ES-I3 (cell line): ENCODE data around the gene TASP1.
"Not testable (repeated sequence)": the region's sequence is repeated elsewhere in the genome, so short reads cannot be mapped to it uniquely, and the experiment has no call there.

Experiments
- H3K36me3 ChIP-seq: 2 replicates; pipeline ENCODE4 v1.6.1; 2013; ENCODE audit warnings: mild to moderate bottlenecking, low read length, control low read depth, moderate library complexity; ENCODE audit not compliant: insufficient read depth
- H3K4me1 ChIP-seq: 2 replicates; pipeline ENCODE4 v1.6.1; 2013; ENCODE audit warnings: mild to moderate bottlenecking, control low read depth, low read length; ENCODE audit not compliant: insufficient read depth
- H3K9ac ChIP-seq: 2 replicates; pipeline ENCODE4 v1.6.1; 2013; ENCODE audit warnings: low read depth, mild to moderate bottlenecking, low read length, moderate library complexity
- H3K9me3 ChIP-seq: 2 replicates; pipeline ENCODE4 v1.6.1; 2013; ENCODE audit warnings: mild to moderate bottlenecking, low read length, moderate library complexity; ENCODE audit not compliant: control insufficient read depth, insufficient read depth

The TASP1 gene

DNA sequence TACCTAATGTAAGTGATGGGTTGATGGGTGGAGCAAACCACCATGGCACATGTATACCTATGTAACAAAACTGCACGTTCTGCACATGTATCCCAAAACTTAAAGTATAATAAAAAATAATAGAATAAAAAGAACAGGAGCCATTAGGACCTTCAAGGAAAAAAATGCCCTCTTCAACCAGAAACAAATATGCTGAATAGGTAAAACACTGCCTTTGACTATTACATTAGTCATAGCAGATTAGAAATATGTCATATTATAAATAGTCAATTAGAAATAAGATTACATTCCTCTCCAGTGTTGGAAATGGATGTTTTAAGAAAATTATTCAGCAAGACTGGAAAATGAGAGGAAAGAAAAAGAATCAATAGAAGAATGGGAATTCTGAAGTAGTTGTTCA is 153.7 kb downstream of the TASP1 start:
- H3K9ac ChIP-seq: not testable (repeated sequence)

DNA sequence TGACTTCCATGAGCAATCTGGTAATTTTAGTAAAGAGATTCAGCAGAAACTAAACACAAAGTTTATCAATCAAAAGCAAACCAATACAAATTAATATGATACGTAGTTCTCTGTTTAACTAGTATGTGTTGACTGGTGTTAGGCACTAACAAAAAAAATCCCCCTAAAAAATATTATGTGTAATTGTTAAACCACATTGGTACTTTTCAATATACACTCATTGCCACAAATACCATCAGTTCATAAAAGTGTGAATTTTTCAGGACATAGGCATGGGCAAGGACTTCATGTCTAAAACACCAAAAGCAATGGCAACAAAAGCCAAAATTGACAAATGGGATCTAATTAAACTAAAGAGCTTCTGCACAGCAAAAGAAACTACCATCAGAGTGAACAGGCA is 155.3 kb downstream of the TASP1 start:
- not testable (repeated sequence) for H3K9ac ChIP-seq, H3K4me1 ChIP-seq, H3K9me3 ChIP-seq, H3K36me3 ChIP-seq

More for the DNA sequence above, 153.7 kb downstream of the TASP1 start:
- H3K36me3 ChIP-seq, H3K4me1 ChIP-seq, H3K9me3 ChIP-seq: not testable (repeated sequence)

DNA sequence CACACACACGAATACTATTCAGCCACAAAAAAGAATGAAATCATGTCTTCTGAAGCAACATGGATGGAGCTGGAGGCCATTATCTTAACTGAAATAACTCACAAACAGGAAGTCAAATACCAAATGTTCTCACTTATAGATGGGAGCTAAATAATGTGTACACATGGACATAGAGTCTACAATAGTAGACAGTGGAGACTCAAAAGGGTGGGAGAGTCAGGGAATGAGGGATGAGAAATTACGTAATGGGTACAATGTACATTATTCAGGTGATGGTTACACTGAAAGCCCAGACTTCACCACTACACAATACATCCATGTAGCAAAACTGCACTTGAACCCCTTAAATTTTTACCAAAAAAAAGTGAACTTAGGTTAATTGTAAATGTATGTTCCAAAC is 160.4 kb downstream of the TASP1 start:
- no peak overlapping the region for H3K9ac ChIP-seq
- H3K36me3 ChIP-seq: peaks cover 5% of the 10 kb centered on the region; the same call in 1 of the 2 replicates
- H3K9me3 ChIP-seq: no peaks in the 10 kb centered on the region
- no peaks in the 10 kb centered on the region for H3K4me1 ChIP-seq

DNA sequence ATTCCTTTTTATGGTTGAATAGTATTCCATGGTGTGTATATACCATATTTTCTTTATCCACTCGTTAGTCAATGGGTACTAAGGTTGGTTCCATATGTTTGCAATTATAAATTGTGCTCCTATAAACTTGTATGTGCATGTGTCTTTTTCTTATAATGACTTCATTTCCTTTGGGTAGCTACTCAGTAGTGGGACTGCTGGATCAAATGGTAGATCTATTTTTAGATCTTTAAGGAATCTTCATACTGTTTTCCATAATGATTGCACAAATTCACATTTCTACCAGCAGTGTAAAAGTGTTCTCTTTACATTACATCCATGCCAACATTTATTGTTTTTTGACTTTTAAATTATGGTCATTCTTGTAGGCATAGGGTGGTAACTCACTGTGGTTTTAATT is 164.3 kb downstream of the TASP1 start:
- no peaks in the 10 kb centered on the region for H3K36me3 ChIP-seq
- no peaks in the 10 kb centered on the region for H3K9me3 ChIP-seq
- no peaks in the 10 kb centered on the region for H3K4me1 ChIP-seq
- no peak overlapping the region for H3K9ac ChIP-seq

DNA sequence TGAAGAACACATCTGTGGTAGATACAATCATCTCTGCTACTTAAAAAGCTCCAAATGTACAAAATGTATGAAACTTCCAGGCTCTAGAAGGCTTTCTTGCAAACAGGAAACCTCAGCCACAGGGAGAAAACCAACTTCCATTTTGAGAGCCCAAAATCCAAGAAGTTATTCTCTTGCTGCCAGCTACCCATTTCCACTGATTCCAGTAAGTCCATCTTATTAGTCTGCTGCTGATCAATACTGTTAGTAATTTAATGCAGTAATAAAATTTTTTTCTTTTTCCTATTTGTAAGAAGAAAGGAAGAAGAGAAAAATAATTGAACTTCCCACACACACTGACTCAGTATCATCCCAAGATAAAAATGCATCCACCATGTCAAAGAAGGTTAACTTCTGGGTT is 169.5 kb downstream of the TASP1 start:
- H3K36me3 ChIP-seq: no peaks in the 10 kb centered on the region
- no peaks in the 10 kb centered on the region for H3K4me1 ChIP-seq
- no peaks in the 10 kb centered on the region for H3K9me3 ChIP-seq
- H3K9ac ChIP-seq: no peak overlapping the region

DNA sequence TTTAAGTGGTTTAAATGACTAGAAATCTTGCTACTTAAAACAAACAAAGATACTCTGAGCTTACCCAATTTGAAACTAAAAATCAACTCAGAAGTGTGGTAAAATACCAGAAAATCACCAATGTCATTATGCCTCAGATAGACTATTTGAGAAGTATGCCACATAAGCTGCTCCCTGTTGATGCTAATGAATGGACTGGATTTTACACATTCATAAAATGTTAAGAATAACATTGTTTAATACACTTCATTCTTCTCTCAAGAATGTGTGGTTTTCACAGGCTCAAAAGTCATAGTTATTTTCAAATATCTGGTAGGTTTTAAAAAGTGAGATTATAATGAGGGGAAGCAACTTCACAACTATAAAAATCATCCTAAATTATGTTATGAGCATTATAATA is 170.6 kb downstream of the TASP1 start:
- Histone ChIP-seq H3K4me1 (no peaks in the 10 kb centered on the region), H3K9ac (no peak overlapping the region), H3K36me3 (no peaks in the 10 kb centered on the region), H3K9me3 (no peaks in the 10 kb centered on the region)

DNA sequence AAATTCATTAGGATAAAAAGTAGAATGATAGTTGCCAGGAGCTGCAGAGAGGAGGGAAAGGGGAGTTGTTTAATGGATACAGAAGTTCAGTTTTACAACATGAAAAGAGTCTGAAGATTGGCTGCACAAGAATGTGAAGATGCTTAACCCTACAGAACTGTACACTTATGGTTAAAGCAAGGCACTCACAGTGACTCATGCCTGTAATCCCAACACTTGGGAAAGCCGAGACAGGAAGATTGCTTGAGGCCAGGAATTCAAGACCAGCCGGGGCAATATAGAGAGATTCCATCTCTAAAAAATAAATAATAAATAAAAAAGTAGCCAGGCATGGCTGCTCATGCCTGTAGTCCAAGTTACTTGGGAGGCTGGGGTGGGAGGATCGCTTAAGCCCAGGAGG is 174.0 kb downstream of the TASP1 start:
- Histone ChIP-seq H3K9me3 (no peaks in the 10 kb centered on the region), H3K9ac (no peak overlapping the region), H3K4me1 (peaks cover 7% of the 10 kb centered on the region; the same call in 1 of the 2 replicates), H3K36me3 (no peaks in the 10 kb centered on the region)

DNA sequence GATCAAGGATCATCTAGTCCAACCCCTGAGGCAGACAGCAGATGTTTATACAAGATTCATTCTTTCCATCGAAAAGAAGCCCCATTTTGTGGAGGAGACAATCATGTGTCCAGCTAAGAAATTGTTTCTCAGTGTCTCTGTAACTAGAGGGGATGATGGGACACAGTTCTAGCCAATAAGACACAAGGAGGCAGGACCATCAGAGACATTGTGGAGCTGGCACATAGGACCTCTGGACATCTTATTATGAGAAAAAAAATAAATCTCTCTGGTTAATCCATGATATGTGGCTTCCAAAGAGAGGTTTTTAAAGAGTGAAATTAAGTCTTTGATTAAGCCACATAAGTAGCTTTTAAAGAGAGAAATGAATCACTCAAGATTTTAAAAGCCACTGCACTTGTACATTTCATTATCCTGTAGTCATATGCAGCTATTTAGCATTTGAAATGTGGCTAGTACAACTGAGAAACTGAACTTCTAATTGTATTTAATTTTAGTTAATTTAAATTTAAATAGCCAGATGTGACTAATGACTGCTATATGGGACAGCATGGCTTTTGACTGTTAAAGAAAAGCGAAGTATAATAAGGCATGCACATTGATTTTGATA is 176.8 kb downstream of the TASP1 start:
- H3K9me3 ChIP-seq: no peaks in the 10 kb centered on the region
- H3K4me1 ChIP-seq: peaks cover 7% of the 10 kb centered on the region; the same call in 1 of the 2 replicates
- H3K9ac ChIP-seq: no peak overlapping the region
- no peaks in the 10 kb centered on the region for H3K36me3 ChIP-seq

DNA sequence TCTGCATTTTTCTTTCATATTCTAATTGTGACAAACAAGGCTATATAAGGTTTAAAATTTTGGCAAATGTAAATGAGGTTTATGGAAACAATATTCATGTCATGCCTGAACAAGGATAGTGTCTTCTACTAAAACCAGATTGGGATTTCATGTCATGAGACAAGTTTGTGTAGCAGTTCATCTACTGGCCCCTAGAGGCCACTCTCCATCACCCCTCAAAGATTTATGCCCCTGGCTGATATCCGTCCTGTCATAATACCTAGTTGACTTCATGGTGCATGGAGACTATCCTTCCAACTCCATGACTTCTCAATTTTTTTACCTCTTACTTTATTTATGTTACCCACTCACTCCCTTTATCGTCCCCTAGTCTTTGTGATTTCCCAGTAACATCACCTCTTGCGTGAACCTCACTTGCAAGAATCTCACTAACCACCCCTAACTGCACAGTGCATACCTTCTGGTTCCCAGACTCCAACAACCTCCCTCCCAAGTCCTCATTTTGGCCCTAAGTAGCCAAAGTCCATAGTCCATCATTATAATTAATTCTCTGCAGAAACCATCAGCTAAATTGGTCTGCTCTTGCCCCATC is 179.8 kb downstream of the TASP1 start:
- Histone ChIP-seq H3K36me3 (peaks cover 3% of the 10 kb centered on the region; the same call in 1 of the 2 replicates), H3K4me1 (peaks cover 13% of the 10 kb centered on the region), H3K9me3 (no peaks in the 10 kb centered on the region), H3K9ac (no peak overlapping the region)

DNA sequence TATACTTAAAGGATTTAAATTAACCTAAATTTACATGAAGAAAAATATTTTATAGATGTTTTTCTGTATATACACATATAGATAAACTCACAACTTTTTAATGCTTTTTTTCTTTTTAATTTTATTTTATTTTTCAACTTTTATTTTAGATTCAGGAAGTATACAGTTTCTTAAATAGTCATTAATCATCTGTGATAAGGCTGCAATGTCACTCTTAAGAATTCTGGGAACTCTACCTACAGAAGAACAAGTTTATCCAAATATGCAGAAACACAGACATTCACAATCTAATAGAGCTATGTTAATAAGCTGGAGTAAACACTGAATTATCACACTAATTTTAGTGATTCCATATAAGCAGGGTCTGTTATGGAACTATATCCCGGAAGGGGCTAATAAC is 181.2 kb downstream of the TASP1 start:
- Histone ChIP-seq H3K9ac (no peak overlapping the region), H3K9me3 (no peaks in the 10 kb centered on the region), H3K36me3 (peaks cover 3% of the 10 kb centered on the region; the same call in 1 of the 2 replicates), H3K4me1 (peaks cover 13% of the 10 kb centered on the region)

DNA sequence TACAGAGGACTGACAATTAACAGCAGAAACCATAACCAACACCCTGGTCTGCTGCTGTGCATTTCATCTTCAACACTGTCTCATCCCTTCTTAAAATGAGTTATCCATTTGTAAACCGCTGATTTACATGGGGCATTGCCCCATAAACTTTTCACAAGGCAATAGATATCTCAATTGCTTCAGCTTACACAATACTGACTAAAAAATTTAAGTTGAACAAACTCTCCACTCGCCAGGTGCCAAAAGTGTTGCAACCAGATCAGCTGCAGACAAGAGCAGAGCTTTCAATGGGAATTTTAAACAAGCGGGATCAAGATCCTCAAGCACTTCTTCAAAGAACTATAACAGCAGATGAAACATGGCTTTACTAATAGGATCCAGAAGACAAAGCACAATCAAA is 183.0 kb downstream of the TASP1 start:
- Histone ChIP-seq H3K9me3 (no peaks in the 10 kb centered on the region), H3K9ac (no peak overlapping the region), H3K36me3 (peaks cover 3% of the 10 kb centered on the region; the same call in 1 of the 2 replicates), H3K4me1 (peaks cover 6% of the 10 kb centered on the region)

DNA sequence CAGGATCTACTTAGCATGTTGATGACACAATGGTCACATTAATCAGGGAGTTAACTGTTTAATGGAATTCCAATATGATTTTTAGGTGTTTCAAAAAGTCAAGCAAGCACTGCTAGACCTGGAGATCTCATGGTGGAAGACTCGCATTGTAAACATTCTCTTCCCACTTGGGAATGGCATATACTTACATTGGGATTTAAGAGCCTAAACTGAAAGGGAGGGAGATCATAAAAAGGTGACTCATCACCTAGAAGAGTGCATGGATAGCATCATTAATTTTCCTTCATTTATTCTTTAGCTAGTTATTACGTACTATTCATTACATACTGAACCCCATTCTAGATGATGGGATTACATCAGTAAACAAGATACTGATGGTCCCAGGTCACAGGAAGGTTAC is 185.4 kb downstream of the TASP1 start:
- peaks cover 6% of the 10 kb centered on the region for H3K4me1 ChIP-seq
- no peaks in the 10 kb centered on the region for H3K9me3 ChIP-seq
- peaks cover 3% of the 10 kb centered on the region; the same call in 1 of the 2 replicates for H3K36me3 ChIP-seq
- H3K9ac ChIP-seq: no peak overlapping the region

DNA sequence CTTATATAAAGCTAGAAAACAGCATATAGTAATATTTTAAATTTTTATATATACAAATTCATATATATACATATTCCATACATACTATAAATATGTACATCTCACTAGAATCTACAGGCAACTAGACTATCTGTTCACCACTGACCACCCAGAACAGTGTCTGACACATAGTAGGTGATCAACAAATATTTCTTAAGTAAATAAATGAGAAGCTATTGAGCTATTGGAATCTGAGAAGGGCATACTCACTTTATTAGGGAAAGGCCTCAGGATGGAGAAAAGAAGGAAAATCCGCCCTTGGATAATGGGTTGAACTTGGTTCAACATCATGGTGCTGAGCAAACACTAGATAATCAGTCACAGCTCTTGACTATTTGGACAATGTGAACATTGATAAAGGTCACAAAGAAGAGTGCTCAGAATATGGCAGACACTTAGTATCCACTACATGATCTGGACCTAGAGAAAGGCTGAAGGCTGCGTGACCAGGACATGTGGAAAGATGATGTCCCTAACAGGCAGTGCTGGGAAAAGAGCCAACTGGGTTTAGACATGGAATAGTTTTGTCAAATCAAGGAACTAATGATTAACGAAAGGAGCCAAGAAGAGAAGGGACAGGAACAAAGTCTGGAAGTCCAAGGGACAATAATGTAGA is 186.1 kb downstream of the TASP1 start:
- Histone ChIP-seq H3K4me1 (peaks cover 6% of the 10 kb centered on the region), H3K9me3 (no peaks in the 10 kb centered on the region), H3K9ac (no peak overlapping the region), H3K36me3 (peaks cover 3% of the 10 kb centered on the region; the same call in 1 of the 2 replicates)

DNA sequence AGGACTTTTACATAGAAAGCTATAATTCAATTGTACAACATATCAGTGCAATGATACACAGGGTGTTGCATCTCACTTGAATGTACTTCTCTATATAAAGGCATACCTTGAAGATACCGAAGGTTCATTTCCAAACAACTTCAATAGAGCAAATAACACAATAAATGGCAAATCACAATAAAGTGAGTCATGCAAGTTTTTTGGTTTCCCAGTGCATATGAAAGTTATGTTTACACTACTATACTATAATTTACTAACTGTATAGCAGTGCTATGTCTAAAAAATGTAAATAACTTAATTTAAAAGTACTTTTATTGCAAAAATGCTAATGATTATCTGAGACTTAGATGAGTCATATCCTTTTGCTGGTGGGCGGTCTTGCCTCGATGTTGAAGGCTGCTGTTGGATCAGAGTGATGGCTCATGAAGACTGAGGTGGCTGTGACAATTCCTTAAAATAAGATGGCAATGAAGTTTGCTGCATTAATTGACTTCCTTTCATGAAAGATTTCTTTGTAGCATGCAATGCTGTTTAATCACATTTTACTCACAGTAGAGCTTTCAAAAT is 188.8 kb downstream of the TASP1 start:
- peaks cover 3% of the 10 kb centered on the region; the same call in 1 of the 2 replicates for H3K4me1 ChIP-seq
- H3K9ac ChIP-seq: no peak overlapping the region
- no peaks in the 10 kb centered on the region for H3K9me3 ChIP-seq
- peaks cover 3% of the 10 kb centered on the region; the same call in 1 of the 2 replicates for H3K36me3 ChIP-seq
